OCI-LY3 (cell line): ENCODE results near the gene KLHL40.

ENCODE experiments used
- CTCF ChIP-seq: fragments of 200-600, 300-600 bp; sonication (generic); IDR thresholded peaks from 2 replicates; pipeline ENCODE4 v1.5.1; 2014; ENCODE audit warnings: antibody characterized with exemption, low read length, low read depth
- EZH2phosphoT487 ChIP-seq: fragments of 200-600 bp; shearing (Covaris generic); IDR thresholded peaks from 2 replicates; pipeline ENCODE4 v1.6.1; 2018; ENCODE audit warnings: antibody characterized with exemption, mixed run types, low read depth

DNA sequence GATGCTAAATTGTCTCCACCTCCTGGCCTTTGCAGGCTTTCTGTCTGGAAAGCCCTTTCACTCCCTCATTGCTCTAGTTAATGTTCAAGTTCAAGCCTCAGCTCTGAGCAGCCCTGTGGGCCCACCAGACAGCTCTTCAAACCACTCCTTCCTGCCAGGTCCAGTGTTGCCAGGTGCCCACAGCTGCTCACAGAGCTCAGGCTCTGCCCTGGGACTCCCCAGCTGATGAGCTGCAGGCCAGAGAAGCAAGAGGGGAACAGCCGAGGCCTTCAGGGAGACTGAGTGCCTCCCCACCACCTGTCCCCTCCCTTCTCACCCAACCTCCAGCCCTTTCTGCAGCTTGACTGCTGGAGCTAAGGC, 33.1 kb upstream of the KLHL40 start:
- TF ChIP-seq CTCF (no peak), EZH2phosphoT487 (no peak)
